ENCODE measurements around the gene PRKCA. TPM values are rescaled to one million over a fixed set of nuclear protein-coding genes. Genes with fewer than 3 reads are reported as not detected.

PRKCA gene
- total RNA-seq, 3 donors from 2014 or later = 42.3 to 77.7 (median 56.3) TPM

GRCh38 chr17:66781135-66781534, 478.7 kb downstream of the PRKCA start:
- no peaks in the 10 kb centered on the region for H3K36me3 ChIP-seq (ENCODE audit: low read depth)
- no peak for DNase-seq
- no peak for ATAC-seq
- H3K4me3 ChIP-seq = no peak overlapping the region
- no peaks in the 10 kb centered on the region for H3K9me3 ChIP-seq
- no peak for TF ChIP-seq CTCF (IDR thresholded peaks at IDR 0.05)
- intact Hi-C loops (cut with DNase I, micrococcal nuclease) = no loop called here
- H3K4me1 ChIP-seq (ENCODE audit: low read depth) = no peaks in the 10 kb centered on the region

DNA sequence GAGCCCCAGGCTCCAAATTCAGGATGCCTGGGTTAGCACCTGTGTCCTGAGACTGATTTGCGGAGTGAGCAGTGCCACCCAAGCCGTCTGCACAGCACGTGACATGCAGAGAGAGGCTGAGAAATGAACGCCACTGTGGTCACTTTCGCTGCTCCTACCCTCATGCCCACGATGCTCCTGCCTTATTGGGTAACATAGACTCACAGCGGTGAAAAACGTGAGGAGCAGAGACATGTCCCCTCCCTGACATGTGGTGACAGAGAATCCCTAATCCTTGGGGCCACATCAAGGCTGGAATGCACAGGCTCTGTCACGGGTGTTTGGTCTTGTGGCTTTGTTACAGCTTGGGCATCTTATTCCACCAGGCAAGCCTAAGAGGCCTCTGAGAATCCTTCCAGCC, 480.4 kb downstream of the PRKCA start:
- ATAC-seq = no peak
- Histone ChIP-seq H3K4me1 (ENCODE audit: low read depth) (no peaks in the 10 kb centered on the region), H3K4me3 (no peak overlapping the region), H3K36me3 (ENCODE audit: low read depth) (no peaks in the 10 kb centered on the region), H3K9me3 (no peaks in the 10 kb centered on the region)
- intact Hi-C loops (cut with DNase I, micrococcal nuclease) = no loop called here
- TF ChIP-seq CTCF (IDR thresholded peaks at IDR 0.05) = no peak
- DNase-seq = no peak

DNA sequence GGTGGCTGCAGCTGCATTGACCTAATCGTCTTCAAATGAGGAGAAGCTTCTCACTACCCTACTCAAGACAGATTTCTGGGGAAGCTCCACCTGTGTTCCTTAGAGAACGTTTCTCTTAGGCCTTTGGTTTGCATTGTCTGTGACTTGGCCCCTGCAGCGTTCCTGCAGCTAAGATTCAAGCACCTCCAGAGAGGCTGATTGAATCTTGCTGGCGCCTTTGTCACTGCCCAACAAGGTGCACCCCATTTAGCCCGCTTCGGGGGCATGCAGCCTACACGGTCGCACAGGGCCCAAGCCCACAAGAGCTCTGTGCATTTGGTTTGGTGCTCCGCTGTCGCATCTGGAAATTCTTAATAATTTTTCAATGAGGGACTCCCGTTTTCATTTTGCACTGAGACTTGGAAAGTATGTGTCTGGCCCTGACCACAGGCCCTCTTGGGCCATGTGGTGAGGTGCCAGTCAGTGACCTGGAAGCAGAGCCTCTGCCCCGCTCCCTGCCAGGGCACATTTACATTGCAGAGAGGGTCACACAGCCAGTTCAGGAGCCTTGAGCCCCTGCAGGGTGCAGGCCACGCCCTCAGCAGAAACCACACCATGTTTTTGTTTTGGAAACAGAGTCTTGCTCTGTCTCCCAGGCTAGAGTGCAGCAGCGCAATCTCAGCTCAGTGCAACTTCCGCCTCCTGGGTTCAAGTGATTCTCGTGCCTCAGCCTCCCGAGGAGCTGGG, 481.4 kb downstream of the PRKCA start:
- Histone ChIP-seq H3K4me3 (no peak overlapping the region), H3K9me3 (no peaks in the 10 kb centered on the region), H3K36me3 (ENCODE audit: low read depth) (no peaks in the 10 kb centered on the region), H3K4me1 (ENCODE audit: low read depth) (no peaks in the 10 kb centered on the region)
- ATAC-seq = no peak
- no peak for DNase-seq
- intact Hi-C loops (cut with DNase I, micrococcal nuclease) = no loop called here
- TF ChIP-seq CTCF (IDR thresholded peaks at IDR 0.05) = no peak

DNA sequence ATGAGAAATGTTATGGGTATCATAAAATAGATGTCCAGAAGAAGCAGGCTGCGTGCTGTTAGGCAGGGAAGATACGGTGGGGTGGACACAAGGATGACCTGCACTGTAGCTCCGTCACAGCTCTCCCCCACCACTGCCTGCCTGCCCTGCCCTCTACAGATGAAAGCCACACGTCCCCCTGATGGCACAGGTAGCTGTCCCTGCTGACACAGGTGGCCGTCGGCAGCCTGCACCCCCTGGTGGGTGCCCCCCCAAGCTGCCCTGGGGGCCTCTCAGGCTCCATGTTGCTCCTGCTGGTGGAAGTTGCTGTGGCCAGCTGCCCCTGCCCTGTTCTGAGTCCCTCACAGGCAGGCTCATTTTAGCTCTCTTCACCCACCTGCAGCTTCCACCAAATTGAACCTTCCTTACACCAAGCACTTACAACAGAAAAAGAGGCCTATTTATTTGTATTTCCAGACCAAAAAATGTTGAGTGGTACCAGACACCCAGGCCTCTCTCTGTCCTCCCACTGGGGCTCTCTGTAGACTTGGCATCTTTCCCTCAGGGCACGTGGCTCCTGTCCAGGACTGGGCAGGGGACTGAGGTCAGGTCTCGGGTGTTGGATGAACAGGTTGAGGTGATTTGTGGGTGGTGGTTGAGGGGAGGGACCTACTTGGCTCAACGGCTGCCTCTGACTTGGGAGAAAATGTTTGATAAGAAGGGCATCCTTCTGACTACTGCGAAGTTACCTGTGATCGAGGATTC, 482.4 kb downstream of the PRKCA start:
- H3K4me3 ChIP-seq = no peak overlapping the region
- H3K4me1 ChIP-seq (ENCODE audit: low read depth) = no peaks in the 10 kb centered on the region
- intact Hi-C loops (cut with DNase I, micrococcal nuclease) = no loop called here
- ATAC-seq (no peak), DNase-seq (no peak)
- H3K36me3 ChIP-seq (ENCODE audit: low read depth) = no peaks in the 10 kb centered on the region
- H3K9me3 ChIP-seq = no peaks in the 10 kb centered on the region
- TF ChIP-seq CTCF (IDR thresholded peaks at IDR 0.05) = no peak

DNA sequence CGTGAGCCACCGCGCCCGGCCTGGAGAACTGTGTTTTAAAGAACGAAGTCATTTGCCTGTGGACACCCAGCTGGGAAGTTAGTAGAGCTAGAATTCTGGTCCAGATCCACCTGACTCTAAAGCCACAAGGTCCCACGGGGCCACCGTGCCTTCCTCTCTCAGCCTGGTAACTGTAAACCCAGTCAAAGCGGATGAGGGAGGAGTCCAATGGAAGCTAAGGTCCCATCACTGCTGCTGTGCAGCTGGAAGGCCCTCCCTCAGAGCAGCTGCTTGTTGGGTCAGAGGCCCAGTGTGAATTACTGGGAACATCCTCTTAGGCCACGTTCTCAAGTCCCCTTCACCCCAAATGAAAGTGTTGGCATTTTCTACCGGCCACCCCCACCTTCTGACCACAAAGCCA, 483.7 kb downstream of the PRKCA start:
- ATAC-seq (no peak), DNase-seq (no peak)
- Histone ChIP-seq H3K4me1 (ENCODE audit: low read depth) (no peaks in the 10 kb centered on the region), H3K36me3 (ENCODE audit: low read depth) (no peaks in the 10 kb centered on the region), H3K4me3 (no peak overlapping the region), H3K9me3 (no peaks in the 10 kb centered on the region)
- no peak for TF ChIP-seq CTCF (IDR thresholded peaks at IDR 0.05)
- intact Hi-C loops (cut with DNase I, micrococcal nuclease) = no loop called here
